Measurements from ENCODE around the gene EXOG. TPM values are rescaled to one million over a fixed set of nuclear protein-coding genes. Genes with fewer than 3 reads are reported as not detected.

EXOG gene
- polyA plus RNA-seq, 1 donor (not counting 4 experiments of a cell fraction or from before 2014, with no cell fraction given), result 10.3 TPM

- H4K20me1 ChIP-seq (ENCODE audit: control insufficient read depth, extremely low read depth, insufficient read depth, low read length), result no peaks in the 10 kb centered on the region
- no peak overlapping the region for H3K9ac ChIP-seq (ENCODE audit: control insufficient read depth, extremely low read depth, insufficient read depth, low read length)
- H3K9me3 ChIP-seq (ENCODE audit: control insufficient read depth, low read depth, low read length), result no peaks in the 10 kb centered on the region
- no peaks in the 10 kb centered on the region for H3K4me1 ChIP-seq (ENCODE audit: control insufficient read depth, extremely low read depth, insufficient read depth, low read length)
- no peaks in the 10 kb centered on the region for H3K27me3 ChIP-seq (ENCODE audit: control insufficient read depth, extremely low read depth, insufficient read depth, low read length)
- no peak overlapping the region for H3K4me2 ChIP-seq (ENCODE audit: control insufficient read depth, extremely low read depth, insufficient read depth, low read depth, low read length)
- dilution Hi-C loops (cut with MboI; ENCODE audit: extremely low pct_ligation_motif_present, low sequenced_read_pairs), result no loop called here
- no peak overlapping the region for H3K4me3 ChIP-seq (ENCODE audit: control insufficient read depth in 2 of 3, extremely low read depth in 1 of 3, insufficient read depth in 2 of 3, low read depth in 1 of 3, low read length in 3 of 3)
- H3K9me1 ChIP-seq (ENCODE audit: control insufficient read depth, extremely low read depth, insufficient read depth, low read length), result no peaks in the 10 kb centered on the region
- H3K27ac ChIP-seq (ENCODE audit: control insufficient read depth, insufficient read depth, low read length), result no peak overlapping the region
- TF ChIP-seq CTCF (optimal IDR thresholded peaks at IDR 0.05 in 1 of 3, IDR thresholded peaks at IDR 0.05 in 1 of 3, conservative IDR thresholded peaks at IDR 0.05 in 1 of 3; ENCODE audit: extremely low read depth in 1 of 3, insufficient read depth in 2 of 3, low read length in 3 of 3) (no peak), EZH2 (IDR thresholded peaks at IDR 0.05; ENCODE audit: low read length) (no peak)
- no peak for DNase-seq (ENCODE audit: low read depth, low spot score)
- H2AFZ ChIP-seq (ENCODE audit: control insufficient read depth, low read length), result no peak overlapping the region
- H3K36me3 ChIP-seq (ENCODE audit: control insufficient read depth in 2 of 2, extremely low read depth in 1 of 2, insufficient read depth in 2 of 2, low read length in 2 of 2), result no peaks in the 10 kb centered on the region
- no peaks in the 10 kb centered on the region for H3K79me2 ChIP-seq (ENCODE audit: control insufficient read depth, insufficient read depth, low read length)
- no peak for FAIRE-seq
These were observed 42.7 kb downstream of the EXOG start for GRCh38 chr3:38538773-38539353.

DNA sequence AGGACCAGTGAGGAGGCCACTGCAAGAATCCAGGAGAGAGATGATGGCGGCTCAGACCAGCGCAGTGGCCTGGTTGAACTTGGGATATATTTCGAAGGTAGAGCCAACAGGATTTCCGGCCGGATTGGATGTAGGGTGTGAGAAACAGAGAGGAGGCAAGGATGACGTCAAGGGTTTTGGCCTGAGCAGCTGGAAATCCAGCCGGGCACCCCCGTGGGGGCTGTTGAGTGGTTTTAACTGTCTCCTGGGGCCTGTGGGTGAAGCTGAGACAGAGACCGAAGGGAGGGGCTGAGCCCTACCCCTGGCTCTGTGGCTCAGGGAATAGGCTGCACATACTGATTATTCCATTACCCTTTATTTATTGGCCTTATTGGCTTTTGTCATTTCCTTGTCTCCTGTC, 45.7 kb downstream of the EXOG start:
- dilution Hi-C loops (cut with MboI; ENCODE audit: extremely low pct_ligation_motif_present, low sequenced_read_pairs), result no loop called here
- Histone ChIP-seq H2AFZ (ENCODE audit: control insufficient read depth, low read length) (no peak overlapping the region), H3K4me3 (ENCODE audit: control insufficient read depth in 2 of 3, extremely low read depth in 1 of 3, insufficient read depth in 2 of 3, low read depth in 1 of 3, low read length in 3 of 3) (no peak overlapping the region), H3K9me1 (ENCODE audit: control insufficient read depth, extremely low read depth, insufficient read depth, low read length) (no peaks in the 10 kb centered on the region), H3K4me2 (ENCODE audit: control insufficient read depth, extremely low read depth, insufficient read depth, low read depth, low read length) (no peak overlapping the region), H3K36me3 (ENCODE audit: control insufficient read depth in 2 of 2, extremely low read depth in 1 of 2, insufficient read depth in 2 of 2, low read length in 2 of 2) (no peaks in the 10 kb centered on the region), H3K27ac (ENCODE audit: control insufficient read depth, insufficient read depth, low read length) (no peak overlapping the region), H4K20me1 (ENCODE audit: control insufficient read depth, extremely low read depth, insufficient read depth, low read length) (no peaks in the 10 kb centered on the region), H3K9me3 (ENCODE audit: control insufficient read depth, low read depth, low read length) (no peaks in the 10 kb centered on the region), H3K4me1 (ENCODE audit: control insufficient read depth, extremely low read depth, insufficient read depth, low read length) (no peaks in the 10 kb centered on the region), H3K9ac (ENCODE audit: control insufficient read depth, extremely low read depth, insufficient read depth, low read length) (no peak overlapping the region), H3K79me2 (ENCODE audit: control insufficient read depth, insufficient read depth, low read length) (no peaks in the 10 kb centered on the region), H3K27me3 (ENCODE audit: control insufficient read depth, extremely low read depth, insufficient read depth, low read length) (no peaks in the 10 kb centered on the region)
- FAIRE-seq (no peak), DNase-seq (ENCODE audit: low read depth, low spot score) (no peak)
- TF ChIP-seq EZH2 (IDR thresholded peaks at IDR 0.05; ENCODE audit: low read length), result no peak
- TF ChIP-seq CTCF (optimal IDR thresholded peaks at IDR 0.05 in 1 of 3, IDR thresholded peaks at IDR 0.05 in 1 of 3, conservative IDR thresholded peaks at IDR 0.05 in 1 of 3; ENCODE audit: extremely low read depth in 1 of 3, insufficient read depth in 2 of 3, low read length in 3 of 3), result no peak
